HG02759 (cell line): Measurements from ENCODE around the gene UBE2L6.
"Not testable (repeated sequence)": the region's sequence is repeated elsewhere in the genome, so short reads cannot be mapped to it uniquely, and the experiment has no call there.

ENCODE experiments used
- ATAC-seq: cut with Tn5 transposase; IDR thresholded peaks from one replicate; pipeline ENCODE4 v1.9.1; 2021; ENCODE audit warnings: mild to moderate bottlenecking, moderate library complexity; ENCODE audit not compliant: unreplicated experiment

UBE2L6 gene

GRCh38 chr11:57566905-57567514 lies 462 bp downstream of the UBE2L6 start:
- ATAC-seq = no peak

- peak; percentile 60 for ATAC-seq
Observed at GRCh38 chr11:57566005-57566904, 1.2 kb downstream of the UBE2L6 start.

- ATAC-seq = no peak
Observed at GRCh38 chr11:57562596-57562995, 4.9 kb downstream of the UBE2L6 start.

- ATAC-seq = no peak
Observed at GRCh38 chr11:57560146-57560545, 7.3 kb downstream of the UBE2L6 start.

GRCh38 chr11:57556041-57556440 lies 11.4 kb downstream of the UBE2L6 start:
- ATAC-seq = no peak

- ATAC-seq = no peak
Observed at GRCh38 chr11:57555393-57555792, 12.1 kb downstream of the UBE2L6 start.

- ATAC-seq = no peak
Observed at GRCh38 chr11:57552479-57552878, 15.0 kb downstream of the UBE2L6 start.

- ATAC-seq = no peak
Observed at GRCh38 chr11:57551941-57552340, 15.5 kb downstream of the UBE2L6 start.

GRCh38 chr11:57549983-57550382 lies 17.5 kb downstream of the UBE2L6 start:
- no peak for ATAC-seq

GRCh38 chr11:57547854-57548377 lies 19.6 kb downstream of the UBE2L6 start:
- ATAC-seq = peak; percentile 83

GRCh38 chr11:57546869-57547475 lies 20.5 kb downstream of the UBE2L6 start:
- peak; percentile 75 for ATAC-seq

GRCh38 chr11:57546451-57546850 lies 21.0 kb downstream of the UBE2L6 start:
- no peak for ATAC-seq

GRCh38 chr11:57545883-57546282 lies 21.6 kb downstream of the UBE2L6 start:
- no peak for ATAC-seq

GRCh38 chr11:57544566-57544965 lies 22.9 kb downstream of the UBE2L6 start:
- no peak for ATAC-seq

- no peak for ATAC-seq
Observed at GRCh38 chr11:57543593-57543992, 23.9 kb downstream of the UBE2L6 start.

- no peak for ATAC-seq
Observed at GRCh38 chr11:57542582-57542981, 24.9 kb downstream of the UBE2L6 start.

GRCh38 chr11:57541169-57541568 lies 26.3 kb downstream of the UBE2L6 start:
- ATAC-seq = no peak

- no peak for ATAC-seq
Observed at GRCh38 chr11:57539342-57539741, 28.1 kb downstream of the UBE2L6 start.

- ATAC-seq = no peak
Observed at GRCh38 chr11:57536947-57537619, 30.4 kb downstream of the UBE2L6 start, which contains the start of gene SMTNL1. Gene SMTNL1, plus strand, starts transcription at chr11:57537595. Its CDS starts 5,048 bp downstream, at chr11:57542643.

GRCh38 chr11:57534449-57534848 lies 33.0 kb downstream of the UBE2L6 start:
- ATAC-seq = not testable (repeated sequence)
